WI38 (cell line): ENCODE results near the gene CPSF7.

Experiments used
- H3K4me3 ChIP-seq: 2 replicates; pipeline ENCODE4 v1.5.1; 2011; ENCODE audit warnings: low read depth, mild to moderate bottlenecking, control low read depth, low read length
- CTCF ChIP-seq: IDR thresholded peaks from 2 replicates; pipeline ENCODE4 v1.5.1; 2012; ENCODE audit warnings: low read depth, mild to moderate bottlenecking, control low read depth, low read length

The CPSF7 gene

GRCh38 chr11:61453695-61454094, 23.9 kb upstream of the CPSF7 start:
- no peak overlapping the region for H3K4me3 ChIP-seq
- TF ChIP-seq CTCF, result no peak

GRCh38 chr11:61452825-61453224, 23.1 kb upstream of the CPSF7 start:
- TF ChIP-seq CTCF, result no peak
- H3K4me3 ChIP-seq, result no peak overlapping the region

GRCh38 chr11:61448552-61448927, 18.8 kb upstream of the CPSF7 start:
- TF ChIP-seq CTCF, result no peak
- no peak overlapping the region for H3K4me3 ChIP-seq

- TF ChIP-seq CTCF, result no peak
- no peak overlapping the region for H3K4me3 ChIP-seq
Observed at GRCh38 chr11:61447601-61448551, 18.1 kb upstream of the CPSF7 start.

- peak; percentile 85 for TF ChIP-seq CTCF
- H3K4me3 ChIP-seq, result no peak overlapping the region
Observed at GRCh38 chr11:61446211-61446651, 16.5 kb upstream of the CPSF7 start.

GRCh38 chr11:61445516-61445915, 15.7 kb upstream of the CPSF7 start:
- H3K4me3 ChIP-seq, result no peak overlapping the region
- TF ChIP-seq CTCF, result no peak

- TF ChIP-seq CTCF, result no peak
- no peak overlapping the region for H3K4me3 ChIP-seq
Observed at GRCh38 chr11:61442616-61443015, 12.8 kb upstream of the CPSF7 start.
